Muscle layer of duodenum (tissue), 2 donors: ENCODE measurements around the gene WDR70.
"Not testable (repeated sequence)": the region's sequence is repeated elsewhere in the genome, so short reads cannot be mapped to it uniquely, and the experiment has no call there.

Experiments
- H3K27ac ChIP-seq: one replicate; pipeline ENCODE4 v1.7.0; 2013; ENCODE audit warnings: mild to moderate bottlenecking, low read length
- H3K27me3 ChIP-seq: one replicate; pipeline ENCODE4 v1.7.0; 2013; ENCODE audit warnings: low read depth, mild to moderate bottlenecking, control low read depth, low read length
- H3K36me3 ChIP-seq, 2 donors: one replicate each; pipeline ENCODE4 v1.7.0; 2013; ENCODE audit warnings: low read length in 2 of 2, control low read depth in 1 of 2, mild to moderate bottlenecking in 1 of 2; ENCODE audit not compliant: insufficient read depth in 2 of 2, control insufficient read depth in 1 of 2
- H3K4me1 ChIP-seq, 2 donors: one replicate each; pipeline ENCODE4 v1.7.0; 2013; ENCODE audit warnings: low read length in 2 of 2, mild to moderate bottlenecking in 2 of 2, control low read depth in 1 of 2, moderate library complexity in 1 of 2; ENCODE audit not compliant: insufficient read depth in 2 of 2, control insufficient read depth in 1 of 2
- H3K4me3 ChIP-seq, 2 donors: one replicate each; pipeline ENCODE4 v1.7.0; 2013; ENCODE audit warnings: low read length in 2 of 2, low read depth in 1 of 2, mild to moderate bottlenecking in 1 of 2
- H3K9me3 ChIP-seq, 2 donors: one replicate each; pipeline ENCODE4 v1.7.0; 2013; ENCODE audit warnings: low read length in 2 of 2, control low read depth in 1 of 2, mild to moderate bottlenecking in 1 of 2; ENCODE audit not compliant: control insufficient read depth in 1 of 2
- donor health status: healthy.

The WDR70 gene

DNA sequence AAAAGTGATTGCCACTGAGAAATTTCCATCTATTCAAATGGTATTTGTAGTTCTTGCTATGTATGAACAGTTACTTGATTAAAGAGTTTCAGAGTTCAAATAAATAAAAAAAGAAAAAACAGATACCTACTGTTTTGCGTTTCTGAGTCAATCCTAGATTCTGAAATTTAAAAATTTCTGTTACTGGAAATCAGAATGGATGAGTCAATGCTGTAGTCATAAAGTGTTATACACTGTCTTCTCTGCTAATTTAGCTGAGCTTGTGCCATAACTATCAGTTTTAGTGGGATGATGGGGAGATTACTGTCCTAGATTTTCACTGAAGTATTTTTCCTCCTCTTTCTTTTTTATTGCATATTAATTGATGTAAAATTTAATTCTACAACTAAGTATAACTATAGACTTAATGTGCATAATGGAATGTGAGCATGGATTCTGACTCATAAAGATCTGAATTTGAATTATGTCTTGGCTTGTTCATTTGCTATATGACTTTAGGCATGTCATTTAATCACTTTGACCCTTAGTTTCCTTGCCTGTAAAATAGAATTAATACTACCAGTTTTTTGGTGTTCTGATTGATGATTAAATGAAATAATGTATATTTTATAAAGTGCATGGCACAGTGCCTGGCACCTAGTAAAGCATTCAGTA is 75.4 kb downstream of the WDR70 start:
- H3K36me3 ChIP-seq = peaks cover 0 to 10% of the 10 kb centered on the region in 2 donors
- H3K9me3 ChIP-seq, H3K4me3 ChIP-seq, H3K27ac ChIP-seq, H3K4me1 ChIP-seq, H3K27me3 ChIP-seq: not testable (repeated sequence)

DNA sequence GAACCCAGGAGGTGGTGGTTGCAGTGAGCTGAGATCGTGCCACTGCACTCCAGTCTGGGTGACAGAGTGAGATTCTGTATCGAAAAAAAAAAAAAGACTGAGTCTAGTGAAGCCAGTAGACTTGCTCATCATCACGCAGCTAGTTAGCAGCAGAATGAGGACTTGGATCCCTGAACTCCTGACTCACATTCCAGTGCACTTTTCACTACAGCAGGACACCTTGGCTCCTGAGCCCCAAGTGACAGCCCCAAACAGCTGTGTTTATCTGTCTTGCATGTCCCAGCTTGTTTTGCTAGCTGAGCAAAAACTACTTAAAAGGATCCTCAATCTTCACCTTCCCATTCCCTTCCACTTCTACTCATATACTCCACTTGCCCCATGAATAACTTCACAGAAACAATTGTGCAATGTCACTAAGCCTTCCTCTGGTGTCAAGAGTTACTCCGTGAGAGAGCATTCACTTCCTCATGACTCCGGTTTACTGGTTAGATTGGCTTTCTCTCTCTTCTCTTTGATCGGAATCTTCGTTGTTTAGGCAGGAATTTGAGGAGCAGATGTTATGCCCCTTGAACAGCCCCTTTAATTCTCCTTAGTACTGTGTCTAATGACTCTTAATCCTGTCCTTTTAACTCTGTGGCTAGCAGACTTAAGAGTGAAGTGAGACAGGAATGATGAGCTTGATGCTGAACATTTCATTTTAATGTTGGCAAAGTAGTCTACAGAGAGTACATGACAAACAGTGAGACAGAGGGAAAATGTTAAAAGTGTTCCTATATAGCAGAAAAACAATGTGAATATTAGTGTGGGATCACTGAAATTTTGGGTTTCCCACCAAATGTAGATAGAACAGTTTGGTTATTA is 84.3 kb downstream of the WDR70 start:
- H3K27ac ChIP-seq, H3K9me3 ChIP-seq, H3K27me3 ChIP-seq: not testable (repeated sequence)

DNA sequence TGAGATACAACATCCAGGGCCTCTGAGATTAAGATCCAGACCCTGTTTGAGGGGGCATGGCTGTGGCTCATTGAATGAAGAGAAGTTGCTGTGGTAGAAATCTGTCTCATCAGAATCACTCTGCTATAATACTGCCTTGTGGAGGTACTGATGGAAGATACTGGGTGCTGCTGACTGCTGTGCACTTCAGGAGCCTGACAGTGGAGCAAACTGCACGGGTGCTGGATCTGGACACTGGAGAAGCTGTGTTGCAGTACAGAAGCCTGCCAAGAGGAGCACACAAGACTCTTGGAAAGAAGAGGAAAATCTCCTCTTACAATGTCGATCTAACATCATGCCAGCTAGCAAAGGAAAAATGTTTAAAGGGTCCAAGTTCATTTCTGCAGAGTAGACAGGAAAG is 85.5 kb downstream of the WDR70 start:
- not testable (repeated sequence) for H3K4me3 ChIP-seq, H3K4me1 ChIP-seq, H3K27me3 ChIP-seq, H3K36me3 ChIP-seq, H3K9me3 ChIP-seq, H3K27ac ChIP-seq

More for the DNA sequence above, 84.3 kb downstream of the WDR70 start:
- H3K36me3 ChIP-seq, H3K4me1 ChIP-seq, H3K4me3 ChIP-seq: not testable (repeated sequence)

DNA sequence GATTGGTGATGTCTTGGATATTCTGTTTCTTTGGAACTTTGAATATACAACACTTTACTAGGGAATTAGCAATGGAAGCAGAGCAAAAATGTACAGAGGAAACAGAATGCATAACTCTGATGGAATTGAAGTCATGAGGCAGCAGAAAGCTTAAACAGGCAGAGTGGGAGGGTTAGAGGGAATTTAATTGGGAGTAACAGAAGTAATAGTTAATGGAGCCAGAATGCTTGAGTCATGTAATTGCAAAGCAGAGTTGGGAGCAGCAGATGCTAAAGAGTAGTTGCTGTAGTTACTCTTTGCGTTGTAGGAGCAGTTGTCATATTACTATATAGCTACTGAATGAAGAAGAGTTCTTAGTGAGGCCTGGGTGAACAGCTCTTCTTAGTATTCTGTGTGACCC is 90.3 kb downstream of the WDR70 start:
- H3K36me3 ChIP-seq, H3K27me3 ChIP-seq, H3K9me3 ChIP-seq, H3K27ac ChIP-seq, H3K4me1 ChIP-seq, H3K4me3 ChIP-seq: not testable (repeated sequence)

DNA sequence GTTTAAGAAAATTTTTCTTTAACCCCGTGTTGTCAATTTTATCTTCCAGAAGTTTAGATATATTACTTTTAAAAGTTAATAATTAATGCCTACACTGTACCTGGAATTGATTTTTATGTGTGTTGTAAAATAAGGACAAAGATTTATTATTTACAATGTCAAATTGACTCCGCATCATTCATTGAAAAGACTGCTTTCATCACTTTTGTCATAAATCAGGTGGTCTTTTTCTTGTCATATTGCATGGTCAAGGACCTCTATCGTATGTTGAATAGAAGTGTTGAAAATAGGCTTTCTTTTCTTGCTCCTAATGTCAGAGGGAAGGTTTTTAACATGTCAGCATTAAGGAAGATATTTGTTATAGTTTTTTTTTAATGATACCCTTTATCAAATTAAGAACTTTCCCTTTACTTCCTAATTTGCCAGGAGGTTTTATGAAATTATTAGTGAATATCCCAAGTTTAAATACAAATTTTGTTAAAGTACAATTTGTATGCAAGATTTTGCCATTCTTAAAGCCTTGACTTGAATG is 92.6 kb downstream of the WDR70 start:
- Histone ChIP-seq H3K4me1 (no peaks in the 10 kb centered on the region), H3K27me3 (no peaks in the 10 kb centered on the region), H3K4me3 (no peak overlapping the region), H3K27ac (no peak overlapping the region), H3K36me3 (peaks cover 0 to 6% of the 10 kb centered on the region in 2 donors), H3K9me3 (peaks cover 4 to 8% of the 10 kb centered on the region in 2 donors)

DNA sequence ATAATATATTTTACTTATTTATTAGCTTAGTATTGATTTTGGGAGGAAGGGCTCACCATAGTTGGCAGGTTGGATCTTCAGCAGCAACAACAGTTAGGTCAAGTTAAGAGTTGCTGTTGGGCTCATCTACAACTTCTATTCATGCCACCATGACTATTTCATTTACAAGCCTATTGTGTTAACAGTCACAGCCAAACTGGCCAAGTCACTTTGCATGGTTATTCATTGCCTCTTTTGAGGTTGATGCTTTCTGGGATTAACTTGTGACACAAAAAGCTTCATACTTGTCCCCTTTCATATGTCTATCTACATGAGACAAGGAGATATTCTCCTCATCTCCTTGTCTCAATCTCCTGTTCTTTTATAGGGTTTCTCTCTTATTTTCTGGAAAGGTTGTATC is 98.3 kb downstream of the WDR70 start:
- H3K9me3 ChIP-seq = no peaks in the 10 kb centered on the region
- no peaks in the 10 kb centered on the region for H3K4me1 ChIP-seq
- H3K36me3 ChIP-seq = peaks cover 9 to 14% of the 10 kb centered on the region in 2 donors
- no peak overlapping the region for H3K4me3 ChIP-seq
- H3K27ac ChIP-seq = no peak overlapping the region
- no peaks in the 10 kb centered on the region for H3K27me3 ChIP-seq

DNA sequence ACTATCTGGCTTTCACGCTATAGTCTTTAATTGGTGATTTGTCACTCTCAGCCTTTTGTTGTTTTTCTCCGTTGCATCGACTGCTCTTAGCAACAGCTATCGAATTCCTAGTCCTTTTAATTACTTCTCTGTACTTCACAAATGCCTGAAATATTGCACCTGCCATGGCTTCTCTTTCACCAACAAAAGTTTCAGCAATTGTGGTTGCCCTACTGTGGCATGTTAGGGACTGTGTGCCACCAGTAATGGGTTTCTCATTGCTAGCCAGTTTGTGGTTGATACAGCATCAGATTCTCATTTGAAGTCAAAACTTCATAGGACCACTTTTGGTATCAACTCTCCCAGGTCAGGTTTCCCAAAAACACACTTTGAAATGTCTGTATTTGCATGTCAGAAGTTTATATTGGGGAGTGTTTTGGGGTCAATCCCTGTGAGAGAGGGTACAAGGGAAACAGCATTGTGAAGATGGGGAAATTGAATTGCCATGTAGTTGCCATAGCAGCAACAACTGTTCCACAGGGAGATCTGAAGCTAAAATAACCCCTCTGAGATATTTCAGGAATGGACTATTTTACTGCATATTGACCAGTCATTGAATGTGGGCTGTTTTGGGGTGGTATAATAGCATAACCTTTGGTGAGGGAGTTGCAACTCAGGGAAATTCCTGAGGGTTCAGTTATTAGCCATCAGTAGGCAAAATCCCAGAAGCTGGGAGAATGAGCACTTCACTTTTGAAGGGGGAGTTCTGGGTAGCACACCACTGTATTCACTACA is 99.2 kb downstream of the WDR70 start:
- peaks cover 9 to 14% of the 10 kb centered on the region in 2 donors for H3K36me3 ChIP-seq
- H3K4me3 ChIP-seq = no peak overlapping the region
- no peak overlapping the region for H3K27ac ChIP-seq
- H3K9me3 ChIP-seq = no peaks in the 10 kb centered on the region
- H3K4me1 ChIP-seq = no peaks in the 10 kb centered on the region
- H3K27me3 ChIP-seq = no peaks in the 10 kb centered on the region

DNA sequence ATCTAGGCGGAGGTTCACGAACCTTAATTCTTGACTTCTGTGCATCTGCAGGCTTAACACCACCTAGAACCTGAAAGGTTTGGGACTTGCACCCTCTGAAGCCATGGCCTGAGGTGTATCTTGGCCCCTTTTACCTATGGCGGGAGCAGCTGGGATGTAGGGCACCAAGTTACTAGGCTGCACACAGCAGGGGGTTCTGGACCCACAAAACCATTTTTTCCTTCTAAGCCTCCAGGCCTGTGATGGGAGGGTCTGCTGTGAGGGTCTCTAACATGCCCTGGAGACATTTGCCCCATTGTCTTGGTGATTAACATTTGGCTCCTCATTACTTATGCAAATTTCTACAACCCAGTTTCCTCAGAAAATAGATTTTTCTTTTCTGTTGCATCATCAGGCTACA is 102.3 kb downstream of the WDR70 start:
- H3K9me3 ChIP-seq = not testable (repeated sequence)

DNA sequence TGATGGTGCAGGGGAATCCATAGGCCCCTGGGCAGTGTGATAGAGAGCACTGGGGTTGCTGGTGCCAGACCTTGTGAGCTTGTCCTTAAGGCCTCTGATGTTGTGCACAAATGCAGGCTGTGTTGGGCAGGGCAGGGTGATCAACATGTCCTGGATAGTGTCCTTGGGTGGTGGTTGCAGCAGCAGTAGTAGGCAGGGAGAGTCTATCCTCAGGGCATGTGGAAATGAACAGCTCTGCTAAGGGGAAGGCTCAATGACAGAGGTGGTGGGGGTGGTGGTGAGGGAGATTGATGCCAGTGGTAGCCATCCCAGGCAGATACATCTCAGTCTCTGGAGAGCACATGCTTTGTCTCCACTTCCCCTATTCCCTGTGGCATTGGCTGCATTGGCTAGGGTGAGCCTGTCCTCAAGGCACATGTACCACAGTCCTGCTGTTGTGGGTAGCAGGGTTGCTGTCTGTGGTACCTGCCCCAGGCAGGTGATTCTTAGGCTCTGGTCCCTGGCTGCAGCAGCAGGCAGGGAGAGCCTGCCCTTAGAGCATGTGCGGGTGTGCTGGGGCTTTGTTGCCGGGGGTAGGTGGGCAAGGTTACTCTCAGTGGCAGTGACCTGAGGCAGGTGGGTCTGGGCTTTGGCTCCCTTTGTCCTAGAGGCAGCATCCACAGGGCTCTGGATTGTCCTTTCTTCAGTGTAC is 111.1 kb downstream of the WDR70 start:
- H3K36me3 ChIP-seq = peaks cover 3 to 6% of the 10 kb centered on the region in 2 donors
- H3K9me3 ChIP-seq = no peaks in the 10 kb centered on the region
- H3K27ac ChIP-seq = no peak overlapping the region
- H3K4me3 ChIP-seq = no peak overlapping the region
- no peaks in the 10 kb centered on the region for H3K27me3 ChIP-seq
- no peaks in the 10 kb centered on the region for H3K4me1 ChIP-seq

More for the DNA sequence above, 102.3 kb downstream of the WDR70 start:
- H3K36me3 ChIP-seq = peaks cover 9 to 14% of the 10 kb centered on the region in 2 donors
- H3K27me3 ChIP-seq, H3K27ac ChIP-seq, H3K4me1 ChIP-seq, H3K4me3 ChIP-seq: not testable (repeated sequence)

DNA sequence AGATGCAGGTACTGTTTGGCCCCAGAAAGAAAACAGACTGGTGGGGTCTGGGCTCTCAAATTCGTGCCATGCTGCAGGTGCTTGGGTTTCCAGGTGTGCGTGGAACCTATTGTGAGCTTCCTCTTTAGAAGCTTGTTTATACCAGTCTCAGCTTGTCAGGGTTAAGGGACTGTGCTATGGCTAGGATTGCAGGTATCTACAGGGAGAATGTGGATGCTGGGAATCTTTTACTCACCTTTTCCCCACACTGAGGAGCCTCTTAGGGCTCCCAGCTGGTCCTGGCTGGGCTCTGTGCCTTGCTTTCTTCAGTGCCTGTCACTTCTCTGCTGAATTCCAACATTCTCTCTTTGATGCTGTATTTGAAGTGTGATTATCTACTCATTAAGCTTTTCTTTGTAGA is 111.8 kb downstream of the WDR70 start:
- Histone ChIP-seq H3K4me1 (no peaks in the 10 kb centered on the region), H3K36me3 (peaks cover 3 to 6% of the 10 kb centered on the region in 2 donors), H3K9me3 (no peaks in the 10 kb centered on the region), H3K27ac (no peak overlapping the region), H3K4me3 (no peak overlapping the region), H3K27me3 (no peaks in the 10 kb centered on the region)
